Measurements from ENCODE around the gene TMEM235.
A peak's percentile ranks its signal among the peaks of the same experiment; 100 is the strongest.

The TMEM235 gene

GRCh38 chr17:78230996-78231935 is at the start of gene TMEM235:
TSS of gene TMEM235 (plus strand) at chr17:78231631. CDS start at chr17:78232024, 393 bp downstream.
- no peak for DNase-seq

- DNase-seq, result no peak
Observed at GRCh38 chr17:78182504-78182903, 48.9 kb upstream of the TMEM235 start.

GRCh38 chr17:78183916-78184315 is 47.5 kb upstream of the TMEM235 start:
- no peak for DNase-seq

- no peak for DNase-seq
Observed at GRCh38 chr17:78184351-78184750, 47.1 kb upstream of the TMEM235 start.

- no peak for DNase-seq
Observed at GRCh38 chr17:78184868-78185267, 46.6 kb upstream of the TMEM235 start.

GRCh38 chr17:78185981-78186691 is 45.3 kb upstream of the TMEM235 start:
- no peak for DNase-seq

GRCh38 chr17:78186692-78187595 is 44.5 kb upstream of the TMEM235 start, which contains the start of the genes AFMID and TK1:
TSS of gene AFMID (plus strand) at chr17:78187362. CDS start at chr17:78187371, 9 bp downstream.
TSS of gene TK1 (minus strand) at chr17:78187052. CDS start at chr17:78186994, 58 bp downstream.
- DNase-seq, result peak; percentile 98

GRCh38 chr17:78196716-78197115 is 34.7 kb upstream of the TMEM235 start:
- DNase-seq, result no peak

GRCh38 chr17:78197147-78197832 is 34.1 kb upstream of the TMEM235 start:
- DNase-seq, result no peak

GRCh38 chr17:78200451-78200850 is 31.0 kb upstream of the TMEM235 start:
- DNase-seq, result no peak

- DNase-seq, result no peak
Observed at GRCh38 chr17:78202666-78203065, 28.8 kb upstream of the TMEM235 start.

- DNase-seq, result no peak
Observed at GRCh38 chr17:78204387-78205123, 26.9 kb upstream of the TMEM235 start.

GRCh38 chr17:78205124-78205775 is 26.2 kb upstream of the TMEM235 start:
- no peak for DNase-seq

GRCh38 chr17:78206298-78206697 is 25.1 kb upstream of the TMEM235 start:
- no peak for DNase-seq

GRCh38 chr17:78208486-78208885 is 22.9 kb upstream of the TMEM235 start:
- DNase-seq, result no peak

GRCh38 chr17:78210111-78210510 is 21.3 kb upstream of the TMEM235 start:
- DNase-seq, result no peak

- DNase-seq, result no peak
Observed at GRCh38 chr17:78211032-78211431, 20.4 kb upstream of the TMEM235 start.

- peak; percentile 92 for DNase-seq
Observed at GRCh38 chr17:78214016-78214705, 17.3 kb upstream of the TMEM235 start, which contains the start of gene BIRC5. TSS of gene BIRC5 (plus strand) at chr17:78214253. CDS start at chr17:78214317, 64 bp downstream.

GRCh38 chr17:78214706-78215061 is 16.7 kb upstream of the TMEM235 start:
- DNase-seq, result no peak
